ENCODE data around the gene RGS3. TPM values are rescaled to one million over a fixed set of nuclear protein-coding genes. Genes with fewer than 3 reads are reported as not detected.

The RGS3 gene
- total RNA-seq, 4 donors from 2014 or later, result 5.9 to 11.8 (median 9.8) TPM

DNA sequence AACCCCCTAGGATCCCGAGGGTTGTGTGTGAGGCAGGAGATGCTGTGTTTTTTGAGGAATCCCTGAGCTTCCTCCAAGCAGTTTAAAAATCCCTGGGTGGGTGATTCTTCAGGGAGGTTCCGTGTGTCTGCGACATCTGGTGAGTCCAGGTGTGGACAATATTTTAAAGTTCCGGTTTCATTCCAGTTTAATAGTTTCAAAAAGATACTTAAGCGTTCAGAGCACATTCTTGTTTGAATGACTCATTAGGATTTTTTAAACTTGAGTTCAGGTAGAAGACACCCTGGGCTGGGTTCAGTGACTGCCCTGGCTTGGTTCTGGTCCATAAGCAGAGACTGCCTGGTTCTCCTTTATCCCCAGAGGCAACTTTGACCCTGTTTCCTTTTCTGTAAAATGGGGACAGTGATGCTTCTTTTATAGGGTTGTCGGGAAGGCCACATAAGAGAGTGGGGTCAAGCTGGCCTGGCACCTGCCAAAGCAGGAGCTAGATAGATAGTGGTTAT is 119.2 kb downstream of the RGS3 start:
- peaks cover 0 to 9% of the 10 kb centered on the region in 2 donors for H3K36me3 ChIP-seq
- intact Hi-C loops (cut with DNase I; ENCODE audit: low total_unique reads) (loop anchor here (2.0 to 5.0 kb wide), 2 partner anchors 120 to 136 kb away; partner anchors contain the start of gene RGS3), in situ Hi-C loops (cut with MboI; ENCODE audit: low sequenced_read_pairs in 4 of 4) (loop anchor here in 1 of 4 donors (10.0 kb wide), 1 partner anchor 138 kb away; no protein-coding TSS in a partner anchor)
- H3K9me3 ChIP-seq, result no peaks in the 10 kb centered on the region
- no peak for ATAC-seq
- H3K27ac ChIP-seq, result peak overlapping the region in 2 of 4 donors; percentile 66 to 78
- no peak for DNase-seq
- TF ChIP-seq POLR2A (IDR thresholded peaks at IDR 0.05), result no peak
- TF ChIP-seq, protein P1, sequence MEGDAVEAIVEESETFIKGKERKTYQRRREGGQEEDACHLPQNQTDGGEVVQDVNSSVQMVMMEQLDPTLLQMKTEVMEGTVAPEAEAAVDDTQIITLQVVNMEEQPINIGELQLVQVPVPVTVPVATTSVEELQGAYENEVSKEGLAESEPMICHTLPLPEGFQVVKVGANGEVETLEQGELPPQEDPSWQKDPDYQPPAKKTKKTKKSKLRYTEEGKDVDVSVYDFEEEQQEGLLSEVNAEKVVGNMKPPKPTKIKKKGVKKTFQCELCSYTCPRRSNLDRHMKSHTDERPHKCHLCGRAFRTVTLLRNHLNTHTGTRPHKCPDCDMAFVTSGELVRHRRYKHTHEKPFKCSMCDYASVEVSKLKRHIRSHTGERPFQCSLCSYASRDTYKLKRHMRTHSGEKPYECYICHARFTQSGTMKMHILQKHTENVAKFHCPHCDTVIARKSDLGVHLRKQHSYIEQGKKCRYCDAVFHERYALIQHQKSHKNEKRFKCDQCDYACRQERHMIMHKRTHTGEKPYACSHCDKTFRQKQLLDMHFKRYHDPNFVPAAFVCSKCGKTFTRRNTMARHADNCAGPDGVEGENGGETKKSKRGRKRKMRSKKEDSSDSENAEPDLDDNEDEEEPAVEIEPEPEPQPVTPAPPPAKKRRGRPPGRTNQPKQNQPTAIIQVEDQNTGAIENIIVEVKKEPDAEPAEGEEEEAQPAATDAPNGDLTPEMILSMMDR (IDR thresholded peaks at IDR 0.05 in 4 of 5, conservative IDR thresholded peaks at IDR 0.05 in 1 of 5), result no peak
- H3K4me3 ChIP-seq, result no peak overlapping the region
- H3K4me1 ChIP-seq, result peaks cover 35 to 53% of the 10 kb centered on the region in 2 donors
- H3K27me3 ChIP-seq, result no peaks in the 10 kb centered on the region

DNA sequence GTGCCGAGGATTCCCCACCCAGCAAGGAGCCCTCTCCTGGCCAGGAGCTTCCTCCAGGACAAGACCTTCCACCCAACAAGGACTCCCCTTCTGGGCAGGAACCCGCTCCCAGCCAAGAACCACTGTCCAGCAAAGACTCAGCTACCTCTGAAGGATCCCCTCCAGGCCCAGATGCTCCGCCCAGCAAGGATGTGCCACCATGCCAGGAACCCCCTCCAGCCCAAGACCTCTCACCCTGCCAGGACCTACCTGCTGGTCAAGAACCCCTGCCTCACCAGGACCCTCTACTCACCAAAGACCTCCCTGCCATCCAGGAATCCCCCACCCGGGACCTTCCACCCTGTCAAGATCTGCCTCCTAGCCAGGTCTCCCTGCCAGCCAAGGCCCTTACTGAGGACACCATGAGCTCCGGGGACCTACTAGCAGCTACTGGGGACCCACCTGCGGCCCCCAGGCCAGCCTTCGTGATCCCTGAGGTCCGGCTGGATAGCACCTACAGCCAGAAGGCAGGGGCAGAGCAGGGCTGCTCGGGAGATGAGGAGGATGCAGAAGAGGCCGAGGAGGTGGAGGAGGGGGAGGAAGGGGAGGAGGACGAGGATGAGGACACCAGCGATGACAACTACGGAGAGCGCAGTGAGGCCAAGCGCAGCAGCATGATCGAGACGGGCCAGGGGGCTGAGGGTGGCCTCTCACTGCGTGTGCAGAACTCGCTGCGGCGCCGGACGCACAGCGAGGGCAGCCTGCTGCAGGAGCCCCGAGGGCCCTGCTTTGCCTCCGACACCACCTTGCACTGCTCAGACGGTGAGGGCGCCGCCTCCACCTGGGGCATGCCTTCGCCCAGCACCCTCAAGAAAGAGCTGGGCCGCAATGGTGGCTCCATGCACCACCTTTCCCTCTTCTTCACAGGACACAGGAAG is 120.2 kb downstream of the RGS3 start:
- H3K4me3 ChIP-seq, result no peak overlapping the region
- in situ Hi-C loops (cut with MboI; ENCODE audit: low sequenced_read_pairs in 4 of 4) (loop anchor here in 1 of 4 donors (10.0 kb wide), 1 partner anchor 139 kb away; no protein-coding TSS in a partner anchor), intact Hi-C loops (cut with DNase I; ENCODE audit: low total_unique reads) (loop anchor here (2.0 to 5.0 kb wide), 2 partner anchors 121 to 137 kb away; partner anchors contain the start of gene RGS3)
- peaks cover 0 to 9% of the 10 kb centered on the region in 2 donors for H3K36me3 ChIP-seq
- peaks cover 35 to 53% of the 10 kb centered on the region in 2 donors for H3K4me1 ChIP-seq
- H3K27me3 ChIP-seq, result no peaks in the 10 kb centered on the region
- H3K27ac ChIP-seq, result no peak overlapping the region
- no peak for DNase-seq
- H3K9me3 ChIP-seq, result no peaks in the 10 kb centered on the region
- ATAC-seq, result no peak
- no peak for TF ChIP-seq POLR2A (IDR thresholded peaks at IDR 0.05)
- TF ChIP-seq, protein P1 (IDR thresholded peaks at IDR 0.05 in 4 of 5, conservative IDR thresholded peaks at IDR 0.05 in 1 of 5), result no peak

DNA sequence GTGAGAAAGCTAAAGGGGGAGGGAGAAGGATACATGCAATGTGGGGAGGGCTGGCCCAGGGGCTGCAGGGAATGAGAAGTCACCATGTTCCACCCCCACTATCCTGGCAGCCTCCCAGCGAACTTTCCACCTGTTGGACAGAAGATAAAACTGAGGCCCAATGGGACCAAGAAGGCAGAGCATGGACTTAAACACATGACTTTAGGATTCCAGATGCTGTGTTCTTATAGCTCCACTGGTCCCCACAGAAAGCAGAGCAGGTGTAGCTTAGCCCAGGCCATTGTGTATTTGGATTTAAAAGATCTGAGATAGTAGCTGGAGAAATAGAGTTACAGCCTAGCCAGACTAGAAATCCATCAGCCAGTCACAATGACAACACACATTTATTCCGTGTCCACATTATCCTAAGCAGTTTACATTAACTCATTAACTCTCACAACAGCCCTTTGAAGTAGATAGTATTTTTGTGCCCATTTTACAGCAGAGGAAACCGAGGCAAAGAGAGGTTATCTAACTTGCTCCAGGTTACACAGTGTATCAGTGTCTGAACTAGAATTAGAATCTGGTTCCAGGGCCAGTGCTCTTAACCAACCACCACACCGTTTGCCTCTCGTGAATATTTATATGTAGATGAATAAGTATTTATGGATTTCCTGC is 121.0 kb downstream of the RGS3 start:
- H3K4me3 ChIP-seq, result no peak overlapping the region
- in situ Hi-C loops (cut with MboI; ENCODE audit: low sequenced_read_pairs in 4 of 4) (loop anchor here in 1 of 4 donors (10.0 kb wide), 1 partner anchor 140 kb away; no protein-coding TSS in a partner anchor), intact Hi-C loops (cut with DNase I; ENCODE audit: low total_unique reads) (loop anchor here (5.0 kb wide), 2 partner anchors 122 to 312 kb away; partner anchors contain the start of gene RGS3)
- TF ChIP-seq, protein P1 (IDR thresholded peaks at IDR 0.05 in 4 of 5, conservative IDR thresholded peaks at IDR 0.05 in 1 of 5), result no peak
- TF ChIP-seq POLR2A (IDR thresholded peaks at IDR 0.05), result no peak
- H3K4me1 ChIP-seq, result peaks cover 29 to 47% of the 10 kb centered on the region in 2 donors
- H3K27me3 ChIP-seq, result no peaks in the 10 kb centered on the region
- DNase-seq, result no peak
- H3K27ac ChIP-seq, result no peak overlapping the region
- H3K36me3 ChIP-seq, result peaks cover 0 to 9% of the 10 kb centered on the region in 2 donors
- H3K9me3 ChIP-seq, result no peaks in the 10 kb centered on the region
- ATAC-seq, result no peak

DNA sequence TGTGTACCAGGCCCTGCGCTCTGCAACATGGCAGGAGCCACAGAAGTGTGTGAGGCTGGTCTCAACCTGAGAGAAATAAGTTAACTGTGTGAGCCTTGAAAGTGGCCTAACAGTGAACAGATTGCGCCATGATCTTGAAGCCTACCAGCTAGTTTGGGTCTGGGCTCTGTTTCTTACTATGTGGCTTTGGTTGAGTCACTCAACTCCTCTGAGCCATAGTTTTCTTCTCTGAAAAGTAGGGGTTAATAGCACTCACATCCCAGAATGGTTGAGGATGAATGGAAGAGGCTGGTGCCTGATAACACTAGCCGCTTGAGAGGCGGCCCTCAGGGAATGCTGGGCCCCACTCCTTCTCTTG is 121.5 kb downstream of the RGS3 start:
- TF ChIP-seq, protein P1 (IDR thresholded peaks at IDR 0.05 in 4 of 5, conservative IDR thresholded peaks at IDR 0.05 in 1 of 5), result no peak
- TF ChIP-seq POLR2A (IDR thresholded peaks at IDR 0.05), result no peak
- H3K4me3 ChIP-seq, result no peak overlapping the region
- intact Hi-C loops (cut with DNase I; ENCODE audit: low total_unique reads), result loop anchor here (5.0 kb wide), 1 partner anchor 313 kb away; no protein-coding TSS in a partner anchor
- ATAC-seq (no peak), DNase-seq (no peak)
- H3K27me3 ChIP-seq, result no peaks in the 10 kb centered on the region
- in situ Hi-C loops (cut with MboI; ENCODE audit: low sequenced_read_pairs in 4 of 4), result loop anchor here in 1 of 4 donors (10.0 kb wide), 1 partner anchor 140 kb away; no protein-coding TSS in a partner anchor
- H3K9me3 ChIP-seq, result no peaks in the 10 kb centered on the region
- H3K36me3 ChIP-seq, result peaks cover 0 to 9% of the 10 kb centered on the region in 2 donors
- peaks cover 24 to 42% of the 10 kb centered on the region in 2 donors for H3K4me1 ChIP-seq
- no peak overlapping the region for H3K27ac ChIP-seq

Measured in gastrocnemius medialis (tissue), 4 donors.